ENCODE measurements around the gene ZSCAN21. TPM values are rescaled to one million over a fixed set of nuclear protein-coding genes. Genes with fewer than 3 reads are reported as not detected.

The ZSCAN21 gene
- total RNA-seq, 2 experiments from 2014 or later, result 5.6 to 7.5 TPM

GRCh38 chr7:100069991-100070390 lies 20.4 kb downstream of the ZSCAN21 start:
- POLR2A ChIA-PET, result interaction anchor here (0.8 kb wide), 1 partner anchor 109 kb away, joined by 3 read pairs; no protein-coding TSS in a partner anchor
- intact Hi-C loops (cut with micrococcal nuclease; ENCODE audit: unreplicated experiment), result no loop called here
- Histone ChIP-seq H3K4me1 (ENCODE audit: insufficient read depth, low read length, poor library complexity, severe bottlenecking) (no peaks in the 10 kb centered on the region), H3K4me2 (ENCODE audit: low read length) (no peak overlapping the region), H3K9me2 (ENCODE audit: insufficient read depth, low read length) (no peaks in the 10 kb centered on the region), H3K79me2 (ENCODE audit: insufficient read depth, low read depth, low read length) (no peaks in the 10 kb centered on the region), H3K27ac (ENCODE audit: low read depth, low read length, poor library complexity, severe bottlenecking) (no peak overlapping the region), H3K4me3 (ENCODE audit: low read depth, low read length, poor library complexity, severe bottlenecking) (no peak overlapping the region), H3K36me3 (ENCODE audit: insufficient read depth, low read length) (peaks cover 62% of the 10 kb centered on the region), H4K20me1 (ENCODE audit: insufficient read depth, low read length) (no peaks in the 10 kb centered on the region), H3K9me3 (ENCODE audit: low read length) (no peaks in the 10 kb centered on the region), H2AFZ (ENCODE audit: low read length) (no peak overlapping the region)
- no TSS peak for BruUV-seq (replicated peaks)
- TF ChIP-seq CTCF (conservative IDR thresholded peaks at IDR 0.05; ENCODE audit: low read length) (no peak), EZH2phosphoT487 (IDR thresholded peaks at IDR 0.05; ENCODE audit: borderline replicate concordance, low read depth, low read length) (no peak)
- CTCF ChIA-PET (ENCODE audit: unreplicated experiment), result no interaction called here
- no peak for DNase-seq (ENCODE audit: low spot score)

DNA sequence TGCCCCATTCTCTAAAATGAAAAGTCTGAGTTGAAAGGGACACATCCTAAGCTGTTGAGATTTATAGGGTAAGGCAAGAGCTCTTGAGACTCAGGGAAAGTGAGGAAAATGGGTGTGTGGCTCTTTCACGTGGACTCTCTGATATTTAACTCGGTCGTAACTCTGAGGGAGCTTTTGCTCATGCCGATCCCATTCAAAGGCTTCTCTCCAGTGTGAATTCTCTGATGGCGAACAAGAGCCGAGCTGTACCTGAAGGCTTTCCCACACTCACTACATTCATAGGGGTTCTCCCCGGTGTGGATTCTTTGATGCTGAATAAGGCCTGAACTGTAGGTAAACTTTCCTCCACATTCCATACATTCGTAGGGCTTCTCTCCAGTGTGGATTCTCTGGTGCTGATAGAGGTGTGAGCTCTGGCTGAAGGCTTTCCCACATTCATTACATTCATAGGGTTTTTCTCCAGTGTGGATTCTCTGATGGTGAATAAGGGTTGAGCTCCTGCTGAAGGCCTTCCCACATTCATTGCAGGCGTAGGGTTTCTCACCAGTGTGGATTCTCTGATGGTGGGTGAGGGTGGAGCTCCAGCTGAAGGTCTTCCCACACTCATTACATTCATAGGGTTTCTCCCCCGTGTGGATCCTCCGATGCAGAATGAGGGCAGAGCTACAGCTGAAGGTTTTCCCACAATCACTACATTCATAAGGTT lies 21.6 kb downstream of the ZSCAN21 start:
- no peaks in the 10 kb centered on the region for H3K79me2 ChIP-seq (ENCODE audit: insufficient read depth, low read depth, low read length)
- no peak for TF ChIP-seq CTCF (conservative IDR thresholded peaks at IDR 0.05; ENCODE audit: low read length)
- no peak for TF ChIP-seq EZH2phosphoT487 (IDR thresholded peaks at IDR 0.05; ENCODE audit: borderline replicate concordance, low read depth, low read length)
- DNase-seq (ENCODE audit: low spot score), result no peak
- H3K9me2 ChIP-seq (ENCODE audit: insufficient read depth, low read length), result no peaks in the 10 kb centered on the region
- ChIA-PET CTCF (ENCODE audit: unreplicated experiment) (no interaction called here), POLR2A (interaction anchor here (0.6 to 1.1 kb wide), 2 partner anchors 21 to 115 kb away, joined by 3 to 8 read pairs; no protein-coding TSS in a partner anchor)
- no peak overlapping the region for H2AFZ ChIP-seq (ENCODE audit: low read length)
- intact Hi-C loops (cut with micrococcal nuclease; ENCODE audit: unreplicated experiment), result no loop called here
- TSS peak; percentile 53 for BruUV-seq (replicated peaks)
- H3K4me1 ChIP-seq (ENCODE audit: insufficient read depth, low read length, poor library complexity, severe bottlenecking), result no peaks in the 10 kb centered on the region
- H3K27ac ChIP-seq (ENCODE audit: low read depth, low read length, poor library complexity, severe bottlenecking), result no peak overlapping the region
- no peaks in the 10 kb centered on the region for H4K20me1 ChIP-seq (ENCODE audit: insufficient read depth, low read length)
- no peak overlapping the region for H3K4me2 ChIP-seq (ENCODE audit: low read length)
- H3K36me3 ChIP-seq (ENCODE audit: insufficient read depth, low read length), result peaks cover 66% of the 10 kb centered on the region
- no peak overlapping the region for H3K4me3 ChIP-seq (ENCODE audit: low read depth, low read length, poor library complexity, severe bottlenecking)
- H3K9me3 ChIP-seq (ENCODE audit: low read length), result no peaks in the 10 kb centered on the region

DNA sequence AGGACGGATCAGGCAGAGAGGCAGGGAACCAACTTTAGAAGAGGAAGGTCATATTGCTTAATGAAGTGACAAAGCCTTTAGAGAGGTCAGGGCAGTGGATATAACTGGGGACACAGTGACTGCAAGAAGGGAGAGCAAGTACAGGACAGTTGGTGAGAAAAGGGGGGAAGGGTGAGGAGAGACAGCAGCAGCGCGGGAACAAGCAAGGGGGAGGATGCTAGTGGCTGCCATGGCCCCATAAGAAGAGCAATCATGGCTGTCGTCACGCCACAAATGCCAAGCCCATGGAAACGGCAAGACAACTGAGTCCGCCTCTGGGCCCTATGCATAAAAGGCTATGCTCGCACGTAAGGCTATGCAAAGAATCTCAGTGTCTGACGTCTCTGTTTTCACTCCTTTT lies 22.9 kb downstream of the ZSCAN21 start:
- intact Hi-C loops (cut with micrococcal nuclease; ENCODE audit: unreplicated experiment), result no loop called here
- no peaks in the 10 kb centered on the region for H4K20me1 ChIP-seq (ENCODE audit: insufficient read depth, low read length)
- no peaks in the 10 kb centered on the region for H3K79me2 ChIP-seq (ENCODE audit: insufficient read depth, low read depth, low read length)
- no TSS peak for BruUV-seq (replicated peaks)
- DNase-seq (ENCODE audit: low spot score), result no peak
- ChIA-PET CTCF (ENCODE audit: unreplicated experiment) (no interaction called here), POLR2A (interaction anchor here (0.5 kb wide), 1 partner anchor 20 kb away, joined by 3 read pairs; no protein-coding TSS in a partner anchor)
- H3K27ac ChIP-seq (ENCODE audit: low read depth, low read length, poor library complexity, severe bottlenecking), result no peak overlapping the region
- peaks cover 73% of the 10 kb centered on the region for H3K36me3 ChIP-seq (ENCODE audit: insufficient read depth, low read length)
- H3K4me2 ChIP-seq (ENCODE audit: low read length), result no peak overlapping the region
- H3K9me2 ChIP-seq (ENCODE audit: insufficient read depth, low read length), result no peaks in the 10 kb centered on the region
- TF ChIP-seq CTCF (conservative IDR thresholded peaks at IDR 0.05; ENCODE audit: low read length) (no peak), EZH2phosphoT487 (IDR thresholded peaks at IDR 0.05; ENCODE audit: borderline replicate concordance, low read depth, low read length) (no peak)
- no peaks in the 10 kb centered on the region for H3K9me3 ChIP-seq (ENCODE audit: low read length)
- H3K4me3 ChIP-seq (ENCODE audit: low read depth, low read length, poor library complexity, severe bottlenecking), result no peak overlapping the region
- no peaks in the 10 kb centered on the region for H3K4me1 ChIP-seq (ENCODE audit: insufficient read depth, low read length, poor library complexity, severe bottlenecking)
- H2AFZ ChIP-seq (ENCODE audit: low read length), result no peak overlapping the region
